Activated T-cell treated with anti-CD3 and anti-CD28 coated beads, Interleukin-2, amount 50 U/mL, for 72 hours (primary cell): Measurements from ENCODE around the gene UMAD1. TPM values are rescaled to one million over a fixed set of nuclear protein-coding genes. Genes with fewer than 3 reads are reported as not detected.

Source experiments
- ATAC-seq, 2 donors: fragments of 150-1000 bp; cut with Tn5 transposase; replicated peaks in 1 of 2; 2 replicates each; pipeline ENCODE4 v1.10.0; 2021; ENCODE audit warnings: moderate library complexity in 2 of 2, mild to moderate bottlenecking in 1 of 2
- DNase-seq, 2 donors: peaks; one replicate each; pipeline ENCODE4 v3.0.0; 2021 to 2022; ENCODE audit warnings: mixed read lengths in 1 of 2
- H3K27ac Mint-ChIP-seq: one replicate; pipeline ENCODE4 v1.8.0; 2022; ENCODE audit warnings: mild to moderate bottlenecking, moderate library complexity, mixed read lengths
- H3K27me3 Mint-ChIP-seq: one replicate; pipeline ENCODE4 v1.8.0; 2022; ENCODE audit warnings: low read depth, mixed read lengths
- H3K36me3 Mint-ChIP-seq, 2 donors: one replicate each; pipeline ENCODE4 v1.8.0; 2022; ENCODE audit warnings: mixed read lengths in 2 of 2, mild to moderate bottlenecking in 1 of 2; ENCODE audit not compliant: insufficient read depth in 2 of 2
- H3K4me1 Mint-ChIP-seq: one replicate; pipeline ENCODE4 v1.8.0; 2022; ENCODE audit warnings: low read depth, mixed read lengths
- H3K4me3 Mint-ChIP-seq, 2 donors: one replicate each; pipeline ENCODE4 v1.8.0; 2022; ENCODE audit warnings: mild to moderate bottlenecking in 2 of 2, mixed read lengths in 2 of 2, moderate library complexity in 2 of 2
- H3K9me3 Mint-ChIP-seq, 2 donors: one replicate each; pipeline ENCODE4 v1.8.0; 2022; ENCODE audit warnings: mixed read lengths in 2 of 2
- total RNA-seq, 2 donors: library from RNA; stranded (reverse); gene quantifications; one replicate each; pipeline ENCODE4 v1.2.3, GENCODE V29; 2022

The UMAD1 gene
- total RNA-seq, 2 donors from 2014 or later = 23.7 to 31.4 TPM

DNA sequence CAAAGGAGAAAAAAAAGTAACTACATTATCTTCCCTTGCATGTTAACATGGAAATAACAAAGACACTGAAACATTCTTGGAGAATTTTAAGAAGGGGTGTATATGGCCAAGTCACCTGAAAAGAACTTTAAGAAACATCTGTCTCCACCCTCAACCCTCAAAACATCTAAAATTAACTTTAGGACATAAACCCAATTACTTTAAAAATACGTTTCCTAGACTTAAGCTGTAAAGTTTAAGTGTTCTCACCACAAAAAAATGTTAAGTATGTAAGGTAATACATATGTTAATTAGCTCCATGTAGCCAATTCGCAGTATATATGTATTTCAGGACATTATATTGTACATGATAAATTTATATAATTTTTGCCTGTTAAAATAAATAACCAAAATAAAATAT is 257.0 kb downstream of the UMAD1 start:
- ATAC-seq (no peak), DNase-seq (no peak)
- H3K36me3 Mint-ChIP-seq = peaks cover 0 to 2% of the 10 kb centered on the region in 2 donors
- no peak overlapping the region for H3K27ac Mint-ChIP-seq
- H3K4me3 Mint-ChIP-seq = no peak overlapping the region
- peaks cover 1% of the 10 kb centered on the region for H3K4me1 Mint-ChIP-seq
- no peaks in the 10 kb centered on the region for H3K9me3 Mint-ChIP-seq
- H3K27me3 Mint-ChIP-seq = no peaks in the 10 kb centered on the region

DNA sequence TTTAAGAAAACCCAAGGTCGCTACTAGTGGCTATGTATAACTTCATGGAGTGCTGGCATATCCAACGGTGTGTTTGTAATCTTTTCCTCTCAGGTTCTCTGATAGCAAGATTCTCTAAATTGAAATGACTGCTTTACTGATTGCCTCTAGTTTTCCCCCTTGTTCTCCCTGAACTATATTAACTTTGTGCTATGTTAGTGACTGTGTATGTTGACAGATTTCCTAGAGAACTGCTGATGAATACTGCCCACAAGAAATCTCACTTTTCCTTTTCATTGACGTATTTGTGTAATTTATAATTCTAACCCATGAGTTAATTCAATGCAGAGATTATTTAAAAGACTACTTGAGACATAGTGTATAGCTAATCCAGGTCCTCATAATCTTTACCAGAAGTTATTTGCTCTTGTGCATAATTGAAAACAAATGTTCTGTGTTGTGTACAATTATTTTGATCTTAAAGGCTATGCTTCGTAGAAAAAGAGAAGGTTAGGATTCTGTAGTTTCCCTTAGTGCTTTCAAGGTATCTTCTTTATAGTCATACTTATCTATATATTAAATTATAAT is 257.5 kb downstream of the UMAD1 start:
- ATAC-seq (no peak), DNase-seq (no peak)
- Mint-ChIP-seq H3K4me1 (peaks cover 6% of the 10 kb centered on the region), H3K36me3 (peaks cover 0 to 2% of the 10 kb centered on the region in 2 donors), H3K27me3 (no peaks in the 10 kb centered on the region), H3K27ac (no peak overlapping the region), H3K4me3 (no peak overlapping the region), H3K9me3 (no peaks in the 10 kb centered on the region)

DNA sequence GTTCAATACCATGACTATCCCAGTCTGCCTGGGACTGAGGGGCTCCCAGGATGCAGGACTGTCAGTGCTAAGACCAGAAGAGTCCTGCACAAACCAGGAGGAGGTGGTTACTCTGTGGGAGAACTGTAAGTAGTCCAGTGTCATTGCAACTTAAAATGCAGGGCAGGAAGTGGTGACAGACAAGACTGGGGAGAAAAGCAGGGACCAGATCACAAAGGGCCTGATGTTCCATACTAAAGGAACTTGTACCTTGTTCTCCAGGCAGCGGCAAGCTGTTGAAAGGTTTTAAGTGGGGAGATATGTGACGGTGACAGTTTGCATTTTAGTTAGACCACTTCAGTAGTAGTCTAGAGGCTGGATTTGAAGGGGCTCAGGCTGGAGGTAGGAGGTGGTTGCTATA is 262.3 kb downstream of the UMAD1 start:
- DNase-seq (no peak), ATAC-seq (no peak)
- Mint-ChIP-seq H3K9me3 (peaks cover 0 to 2% of the 10 kb centered on the region in 2 donors), H3K27ac (no peak overlapping the region), H3K4me3 (no peak overlapping the region), H3K36me3 (peaks cover 2 to 6% of the 10 kb centered on the region in 2 donors), H3K4me1 (peaks cover 11% of the 10 kb centered on the region), H3K27me3 (no peaks in the 10 kb centered on the region)

DNA sequence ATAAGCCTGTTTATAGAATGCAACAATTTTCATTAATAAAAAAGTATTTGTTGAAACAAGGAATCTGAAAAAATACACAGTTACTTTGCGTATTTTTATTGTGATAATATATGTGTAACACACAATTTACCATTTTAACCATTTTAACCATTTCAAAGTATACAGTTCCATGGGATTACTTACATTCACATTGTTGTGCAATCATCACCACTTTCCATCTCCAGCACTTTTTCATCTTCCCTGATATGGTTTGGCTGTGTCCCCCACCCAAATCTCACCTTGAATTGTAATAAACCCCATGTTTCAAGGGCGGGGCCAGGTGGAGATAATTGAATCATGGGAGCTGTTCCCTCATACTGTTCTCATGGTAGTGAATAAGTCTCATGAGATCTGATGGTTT is 266.8 kb downstream of the UMAD1 start:
- Mint-ChIP-seq H3K27me3 (no peaks in the 10 kb centered on the region), H3K4me3 (no peak overlapping the region), H3K36me3 (peaks cover 2 to 4% of the 10 kb centered on the region in 2 donors), H3K4me1 (peaks cover 11% of the 10 kb centered on the region), H3K9me3 (peaks cover 0 to 2% of the 10 kb centered on the region in 2 donors), H3K27ac (no peak overlapping the region)
- ATAC-seq = no peak
- no peak for DNase-seq

DNA sequence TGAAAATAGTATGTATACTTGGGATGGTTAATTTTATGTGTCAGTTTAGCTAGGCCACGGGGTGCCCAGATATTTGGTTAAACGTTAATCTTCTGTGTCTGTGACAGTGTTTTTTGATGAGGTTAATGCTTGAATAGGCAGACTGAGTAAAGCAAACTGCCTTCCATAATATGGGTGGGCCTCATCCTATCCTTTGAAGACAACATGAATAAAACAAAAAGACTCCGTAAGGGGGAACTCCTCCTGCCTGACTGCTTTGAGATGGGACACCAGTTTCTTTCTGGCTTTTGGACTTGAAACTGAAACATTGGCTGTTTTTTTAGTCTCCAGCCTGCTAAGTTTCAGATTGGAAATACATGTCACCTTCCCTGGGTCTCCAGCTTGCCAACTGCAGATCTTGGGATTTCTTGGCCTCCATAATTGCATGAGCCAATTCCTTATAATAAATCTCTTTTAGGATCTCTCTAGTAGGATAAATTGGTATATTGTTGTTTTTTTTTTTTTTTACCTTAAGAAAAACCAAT is 268.1 kb downstream of the UMAD1 start:
- Mint-ChIP-seq H3K4me3 (no peak overlapping the region), H3K9me3 (peaks cover 0 to 2% of the 10 kb centered on the region in 2 donors), H3K27ac (no peak overlapping the region), H3K36me3 (peaks cover 2 to 4% of the 10 kb centered on the region in 2 donors), H3K4me1 (no peaks in the 10 kb centered on the region), H3K27me3 (no peaks in the 10 kb centered on the region)
- ATAC-seq = no peak
- no peak for DNase-seq

DNA sequence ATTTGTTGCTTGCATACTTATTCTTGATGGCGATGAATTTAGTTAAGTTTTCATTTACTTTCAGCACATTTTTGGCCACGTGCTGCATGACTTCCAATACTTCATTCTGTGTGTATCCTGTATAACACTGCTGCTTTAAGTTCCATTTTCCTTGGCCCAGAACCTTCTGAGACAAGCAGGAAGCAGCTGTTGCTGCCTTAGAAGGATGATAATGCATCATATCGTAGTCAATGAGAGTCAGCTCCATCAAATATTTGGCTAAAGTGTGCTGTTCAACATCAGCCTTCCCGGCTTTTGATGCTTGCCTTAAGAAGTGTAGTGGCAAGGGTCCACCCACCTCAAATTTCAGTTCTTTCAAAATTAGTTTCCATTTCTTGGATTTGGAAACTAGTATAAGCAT is 268.8 kb downstream of the UMAD1 start:
- no peaks in the 10 kb centered on the region for H3K4me1 Mint-ChIP-seq
- H3K36me3 Mint-ChIP-seq = peaks cover 2 to 4% of the 10 kb centered on the region in 2 donors
- H3K9me3 Mint-ChIP-seq = peaks cover 0 to 2% of the 10 kb centered on the region in 2 donors
- H3K27ac Mint-ChIP-seq = no peak overlapping the region
- H3K27me3 Mint-ChIP-seq = no peaks in the 10 kb centered on the region
- H3K4me3 Mint-ChIP-seq = no peak overlapping the region
- ATAC-seq (no peak), DNase-seq (no peak)

DNA sequence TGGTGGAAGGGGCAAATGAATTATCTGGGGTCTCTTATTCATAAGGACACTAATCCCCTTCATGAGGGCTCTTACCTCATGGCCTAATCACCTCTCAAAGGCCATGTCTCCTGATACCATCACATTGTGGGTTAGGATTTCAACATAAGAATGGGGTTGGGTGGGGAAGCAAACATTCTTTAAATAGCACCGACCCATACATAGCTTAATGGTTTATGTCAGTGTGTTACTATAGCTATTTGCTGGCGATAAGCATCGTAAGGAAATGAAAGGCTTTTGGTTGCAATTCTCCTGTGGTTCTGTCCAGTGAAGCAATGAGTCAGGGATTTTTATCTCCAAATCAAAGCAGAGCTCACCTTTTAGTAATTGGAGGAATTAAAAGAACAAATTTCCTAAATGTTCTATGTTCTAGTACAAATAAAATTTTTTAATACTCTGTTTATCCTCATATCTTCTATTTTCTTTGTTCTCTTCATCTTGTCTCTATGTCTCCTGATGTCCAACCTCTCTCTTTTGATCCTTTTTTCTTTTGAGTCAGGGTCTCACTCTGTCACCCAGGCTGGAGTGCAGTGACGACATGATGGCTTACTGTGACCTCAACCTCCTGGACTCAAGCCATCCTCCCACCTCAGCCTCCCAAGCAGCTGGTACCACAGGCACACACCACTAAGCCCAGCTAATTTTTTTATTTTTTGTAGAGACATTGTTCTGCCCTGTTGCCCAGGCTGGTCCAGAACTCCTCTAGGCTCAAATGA is 271.0 kb downstream of the UMAD1 start:
- Mint-ChIP-seq H3K4me1 (no peaks in the 10 kb centered on the region), H3K27me3 (no peaks in the 10 kb centered on the region), H3K9me3 (peaks cover 0 to 2% of the 10 kb centered on the region in 2 donors), H3K27ac (no peak overlapping the region), H3K36me3 (peaks cover 4% of the 10 kb centered on the region in 2 donors), H3K4me3 (no peak overlapping the region)
- no peak for DNase-seq
- ATAC-seq = no peak

DNA sequence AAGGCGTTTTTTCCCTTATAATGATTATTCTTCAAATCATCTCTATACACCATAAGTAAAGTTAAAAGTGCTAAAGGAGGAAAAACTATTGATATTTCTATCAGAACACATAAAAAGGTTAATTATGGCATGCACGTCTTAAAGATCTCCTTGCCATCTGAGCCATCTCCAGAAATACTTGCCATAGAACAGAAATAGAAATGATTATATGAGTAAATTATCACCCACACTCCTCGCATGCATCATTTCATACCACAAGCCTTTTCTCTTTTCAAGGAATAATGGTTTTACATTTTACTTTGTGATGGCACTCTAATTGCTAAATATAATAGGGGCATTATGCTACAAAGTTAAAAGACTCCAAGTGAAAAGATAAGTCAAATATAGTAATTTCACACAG is 272.4 kb downstream of the UMAD1 start:
- H3K4me3 Mint-ChIP-seq = no peak overlapping the region
- ATAC-seq (no peak), DNase-seq (no peak)
- no peaks in the 10 kb centered on the region for H3K4me1 Mint-ChIP-seq
- H3K27me3 Mint-ChIP-seq = no peaks in the 10 kb centered on the region
- H3K9me3 Mint-ChIP-seq = no peaks in the 10 kb centered on the region
- H3K27ac Mint-ChIP-seq = no peak overlapping the region
- peaks cover 0 to 2% of the 10 kb centered on the region in 2 donors for H3K36me3 Mint-ChIP-seq

DNA sequence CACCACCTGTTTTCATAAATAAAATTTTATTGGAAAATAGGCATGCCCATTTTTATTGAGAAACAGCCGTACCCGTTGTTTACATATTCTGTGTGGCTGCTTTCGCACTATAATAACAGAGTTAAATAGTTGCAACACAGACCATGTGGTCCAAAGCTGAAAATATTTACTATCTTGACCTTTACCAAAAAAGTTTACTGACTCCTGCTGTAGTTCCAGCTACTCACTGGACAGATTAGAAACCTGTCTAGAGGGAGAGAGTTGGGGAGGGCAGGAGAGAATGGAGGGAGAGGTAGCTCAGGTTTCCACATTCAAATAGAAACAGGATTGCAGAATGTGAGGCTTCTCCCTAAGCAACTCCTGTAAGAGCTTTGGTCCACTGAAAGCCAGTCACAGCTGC is 273.0 kb downstream of the UMAD1 start:
- Mint-ChIP-seq H3K4me1 (no peaks in the 10 kb centered on the region), H3K9me3 (no peaks in the 10 kb centered on the region), H3K27ac (no peak overlapping the region), H3K27me3 (no peaks in the 10 kb centered on the region), H3K36me3 (peaks cover 0 to 2% of the 10 kb centered on the region in 2 donors), H3K4me3 (no peak overlapping the region)
- no peak for DNase-seq
- ATAC-seq = no peak

DNA sequence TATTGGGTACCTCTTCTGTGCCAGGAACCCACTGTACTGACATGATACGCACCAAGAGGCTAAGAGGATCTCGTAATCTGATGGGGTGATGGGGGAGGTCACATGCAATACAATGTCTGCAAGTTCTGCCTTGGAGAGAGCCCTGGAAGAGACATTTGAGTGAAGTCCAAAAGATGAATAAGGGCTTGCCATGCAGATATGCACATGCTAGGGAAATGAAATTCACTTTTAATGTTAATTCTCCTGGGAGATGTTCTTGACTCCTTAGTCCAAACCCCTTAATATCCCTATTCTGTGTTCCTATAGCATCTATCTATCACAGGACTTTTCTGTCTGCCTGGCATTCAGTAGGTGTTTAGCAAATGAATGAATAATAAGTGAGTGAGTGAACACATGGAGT is 274.0 kb downstream of the UMAD1 start:
- no peaks in the 10 kb centered on the region for H3K27me3 Mint-ChIP-seq
- H3K4me3 Mint-ChIP-seq = no peak overlapping the region
- DNase-seq (no peak), ATAC-seq (no peak)
- peaks cover 0 to 2% of the 10 kb centered on the region in 2 donors for H3K36me3 Mint-ChIP-seq
- H3K27ac Mint-ChIP-seq = no peak overlapping the region
- peaks cover 2% of the 10 kb centered on the region for H3K4me1 Mint-ChIP-seq
- H3K9me3 Mint-ChIP-seq = no peaks in the 10 kb centered on the region

DNA sequence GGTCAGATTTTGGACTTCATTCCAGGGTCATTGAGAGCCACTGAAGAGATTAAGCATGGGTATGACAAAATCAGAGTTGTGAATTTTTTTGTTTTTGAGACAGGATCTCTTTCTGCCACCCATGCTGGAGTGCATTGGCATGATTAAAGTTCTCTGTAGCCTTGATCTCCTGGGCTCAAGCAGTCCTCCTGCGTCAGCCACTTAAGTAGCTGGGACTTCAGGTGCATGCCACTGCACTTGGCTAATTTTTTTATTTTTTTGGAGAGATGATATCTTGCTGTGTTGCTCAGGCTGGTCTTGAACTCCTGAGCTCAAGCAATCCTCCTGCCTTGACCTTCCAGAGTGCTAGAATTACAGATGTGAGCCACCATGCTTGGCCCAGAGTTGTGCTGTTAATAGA is 275.5 kb downstream of the UMAD1 start:
- DNase-seq (no peak), ATAC-seq (no peak)
- Mint-ChIP-seq H3K27ac (no peak overlapping the region), H3K27me3 (no peaks in the 10 kb centered on the region), H3K36me3 (peaks cover 0 to 2% of the 10 kb centered on the region in 2 donors), H3K4me1 (peaks cover 17% of the 10 kb centered on the region), H3K9me3 (no peaks in the 10 kb centered on the region), H3K4me3 (no peak overlapping the region)

DNA sequence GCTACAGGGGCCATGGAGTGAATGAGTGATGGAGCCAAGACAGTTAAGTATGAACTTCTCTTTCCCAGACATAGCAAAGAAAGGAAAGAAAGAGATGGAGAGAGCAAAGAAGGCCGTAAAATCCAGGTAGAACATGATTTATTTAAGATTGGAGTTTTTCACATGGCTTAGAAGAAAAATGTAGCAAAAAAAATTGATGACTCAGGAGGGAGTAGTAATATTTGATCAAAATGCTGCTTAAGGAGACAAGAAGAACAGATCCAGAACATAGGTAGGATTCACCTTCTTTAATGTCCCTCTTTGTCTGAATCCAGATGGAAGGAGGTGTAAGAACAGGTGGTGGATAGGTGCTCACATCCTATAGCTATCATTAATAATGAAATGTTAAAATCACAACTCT is 277.0 kb downstream of the UMAD1 start:
- no peak for DNase-seq
- Mint-ChIP-seq H3K27me3 (no peaks in the 10 kb centered on the region), H3K36me3 (peaks cover 0 to 2% of the 10 kb centered on the region in 2 donors), H3K4me1 (peaks cover 24% of the 10 kb centered on the region), H3K27ac (no peak overlapping the region), H3K9me3 (no peaks in the 10 kb centered on the region), H3K4me3 (no peak overlapping the region)
- ATAC-seq = no peak

DNA sequence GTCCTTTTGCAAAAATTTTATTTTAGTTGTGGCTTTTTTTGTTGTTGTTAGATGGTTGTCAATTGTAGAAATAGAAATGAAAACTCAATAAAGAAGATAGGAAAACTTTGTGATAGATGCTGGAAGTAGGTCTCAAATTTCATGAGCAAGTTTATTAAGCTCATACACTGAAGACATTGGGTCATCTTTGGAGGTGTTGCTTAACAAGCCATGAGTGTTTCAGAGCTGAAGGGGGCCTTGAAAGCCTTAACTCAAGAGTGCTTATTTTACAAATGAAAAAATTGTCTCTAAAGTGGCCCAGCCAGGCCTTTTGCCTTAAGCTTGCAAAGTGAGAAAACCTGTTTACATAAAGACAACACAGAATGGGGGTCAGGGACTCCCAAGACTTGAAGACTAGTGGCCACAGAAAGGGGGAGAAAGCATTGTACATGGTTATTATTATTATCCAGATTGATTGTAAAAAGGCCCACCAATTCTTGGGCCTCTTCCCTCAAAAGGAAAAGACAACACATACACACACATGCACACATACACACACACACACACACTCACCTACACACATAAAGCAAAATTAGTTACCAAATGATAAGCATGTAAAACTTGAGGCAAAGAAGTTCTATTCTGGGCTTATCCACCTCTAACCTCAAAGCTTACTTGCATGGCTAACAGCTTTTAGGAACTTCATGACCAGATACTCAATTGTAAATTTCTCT is 278.3 kb downstream of the UMAD1 start:
- Mint-ChIP-seq H3K4me3 (no peak overlapping the region), H3K4me1 (peaks cover 33% of the 10 kb centered on the region), H3K27me3 (no peaks in the 10 kb centered on the region), H3K9me3 (no peaks in the 10 kb centered on the region), H3K27ac (no peak overlapping the region), H3K36me3 (peaks cover 0 to 2% of the 10 kb centered on the region in 2 donors)
- no peak for ATAC-seq
- DNase-seq = no peak
